ENCODE measurements around the gene MRPS7. TPM values are rescaled to one million over a fixed set of nuclear protein-coding genes. Genes with fewer than 3 reads are reported as not detected.

Gene MRPS7
- total and polyA plus RNA-seq, 9 of the 15 experiments (the other 6 are each of a cell fraction or from before 2014, with no cell fraction given) = 107 to 244 (median 132) TPM

DNA sequence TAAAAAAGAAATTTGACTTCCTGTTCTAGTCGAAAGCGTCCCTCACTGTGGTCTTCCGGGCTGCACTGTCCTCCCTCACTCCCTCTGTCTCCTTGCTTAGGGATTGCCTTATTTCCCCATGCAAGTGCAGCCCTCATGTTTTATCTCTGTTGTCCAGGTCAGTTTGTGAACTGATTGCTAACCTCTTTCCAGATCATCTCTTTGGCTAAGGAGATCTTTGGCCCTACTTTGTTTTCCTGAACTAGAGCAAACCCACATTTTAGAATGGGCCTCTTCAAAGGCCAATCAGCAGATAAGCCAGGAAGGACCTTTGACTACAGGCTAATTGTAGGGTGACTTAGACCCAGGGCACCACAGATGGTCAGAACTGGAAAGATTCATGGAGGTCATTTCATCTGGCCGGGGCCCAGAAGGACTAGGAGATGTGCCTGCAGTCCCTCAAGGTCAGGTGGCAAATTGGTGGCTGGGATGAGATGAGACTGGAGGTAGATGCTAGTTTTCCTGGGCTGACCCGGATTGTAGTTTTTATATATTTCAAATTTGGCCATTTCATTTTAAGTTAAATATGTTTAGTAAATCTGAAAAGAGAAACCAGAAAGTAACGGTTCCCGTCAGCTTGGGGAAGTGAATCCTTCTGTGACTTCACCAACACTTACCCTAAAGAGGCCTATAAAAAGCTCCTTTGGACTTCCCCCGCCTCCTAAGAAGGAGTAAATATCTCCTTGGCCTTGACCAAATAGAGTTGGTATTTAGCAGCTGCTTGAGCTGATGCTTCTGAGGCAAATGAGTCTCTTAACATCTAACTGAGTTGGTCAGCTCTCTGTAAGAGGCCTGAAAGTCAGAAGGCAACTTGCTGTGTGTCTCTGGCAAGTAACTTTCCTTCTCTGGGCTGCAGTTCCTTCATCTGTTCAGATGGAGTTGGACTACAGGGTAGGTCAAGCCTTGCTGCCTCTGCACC lies 33.8 kb downstream of the MRPS7 start:
- H3K27ac ChIP-seq (ENCODE audit: extremely low read depth, low read depth, low read length) = peak overlapping the region; percentile 17; the same call in 1 of the 3 replicates
- TF ChIP-seq CCAR2 (IDR thresholded peaks at IDR 0.05; ENCODE audit: low read depth, low read length) (no peak), HDAC2 (IDR thresholded peaks at IDR 0.05) (peak; percentile 64; the same call in 1 of the 2 replicates), CHCHD3 (CRISPR knock-in tag; IDR thresholded peaks at IDR 0.05) (no peak), HDAC1 (IDR thresholded peaks at IDR 0.05) (peak in 1 of 2 experiments; percentile 58; a peak in 1 of 4 replicates), HDGF (IDR thresholded peaks at IDR 0.05) (no peak), ZNF507 (tag; conservative IDR thresholded peaks at IDR 0.05) (no peak), CHD4 (IDR thresholded peaks at IDR 0.05; ENCODE audit: insufficient read depth, insufficient replicate concordance, low read depth, low read length, poor library complexity, severe bottlenecking) (no peak)
- TF ChIP-seq, protein P1, sequence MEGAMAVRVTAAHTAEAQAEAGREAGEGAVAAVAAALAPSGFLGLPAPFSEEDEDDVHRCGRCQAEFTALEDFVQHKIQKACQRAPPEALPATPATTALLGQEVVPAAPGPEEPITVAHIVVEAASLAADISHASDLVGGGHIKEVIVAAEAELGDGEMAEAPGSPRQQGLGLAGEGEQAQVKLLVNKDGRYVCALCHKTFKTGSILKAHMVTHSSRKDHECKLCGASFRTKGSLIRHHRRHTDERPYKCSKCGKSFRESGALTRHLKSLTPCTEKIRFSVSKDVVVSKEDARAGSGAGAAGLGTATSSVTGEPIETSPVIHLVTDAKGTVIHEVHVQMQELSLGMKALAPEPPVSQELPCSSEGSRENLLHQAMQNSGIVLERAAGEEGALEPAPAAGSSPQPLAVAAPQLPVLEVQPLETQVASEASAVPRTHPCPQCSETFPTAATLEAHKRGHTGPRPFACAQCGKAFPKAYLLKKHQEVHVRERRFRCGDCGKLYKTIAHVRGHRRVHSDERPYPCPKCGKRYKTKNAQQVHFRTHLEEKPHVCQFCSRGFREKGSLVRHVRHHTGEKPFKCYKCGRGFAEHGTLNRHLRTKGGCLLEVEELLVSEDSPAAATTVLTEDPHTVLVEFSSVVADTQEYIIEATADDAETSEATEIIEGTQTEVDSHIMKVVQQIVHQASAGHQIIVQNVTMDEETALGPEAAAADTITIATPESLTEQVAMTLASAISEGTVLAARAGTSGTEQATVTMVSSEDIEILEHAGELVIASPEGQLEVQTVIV (CRISPR knock-in tag; IDR thresholded peaks at IDR 0.05; ENCODE audit: borderline replicate concordance) = no peak
- TF ChIP-seq, protein P2, sequence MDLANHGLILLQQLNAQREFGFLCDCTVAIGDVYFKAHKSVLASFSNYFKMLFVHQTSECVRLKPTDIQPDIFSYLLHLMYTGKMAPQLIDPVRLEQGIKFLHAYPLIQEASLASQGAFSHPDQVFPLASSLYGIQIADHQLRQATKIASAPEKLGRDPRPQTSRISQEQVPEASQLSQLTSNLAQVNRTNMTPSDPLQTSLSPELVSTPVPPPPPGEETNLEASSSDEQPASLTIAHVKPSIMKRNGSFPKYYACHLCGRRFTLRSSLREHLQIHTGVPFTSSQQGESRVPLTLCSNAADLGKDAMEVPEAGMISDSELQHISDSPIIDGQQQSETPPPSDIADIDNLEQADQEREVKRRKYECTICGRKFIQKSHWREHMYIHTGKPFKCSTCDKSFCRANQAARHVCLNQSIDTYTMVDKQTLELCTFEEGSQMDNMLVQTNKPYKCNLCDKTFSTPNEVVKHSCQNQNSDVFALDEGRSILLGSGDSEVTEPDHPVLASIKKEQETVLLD (IDR thresholded peaks at IDR 0.05) = no peak
- TF ChIP-seq, protein P3, sequence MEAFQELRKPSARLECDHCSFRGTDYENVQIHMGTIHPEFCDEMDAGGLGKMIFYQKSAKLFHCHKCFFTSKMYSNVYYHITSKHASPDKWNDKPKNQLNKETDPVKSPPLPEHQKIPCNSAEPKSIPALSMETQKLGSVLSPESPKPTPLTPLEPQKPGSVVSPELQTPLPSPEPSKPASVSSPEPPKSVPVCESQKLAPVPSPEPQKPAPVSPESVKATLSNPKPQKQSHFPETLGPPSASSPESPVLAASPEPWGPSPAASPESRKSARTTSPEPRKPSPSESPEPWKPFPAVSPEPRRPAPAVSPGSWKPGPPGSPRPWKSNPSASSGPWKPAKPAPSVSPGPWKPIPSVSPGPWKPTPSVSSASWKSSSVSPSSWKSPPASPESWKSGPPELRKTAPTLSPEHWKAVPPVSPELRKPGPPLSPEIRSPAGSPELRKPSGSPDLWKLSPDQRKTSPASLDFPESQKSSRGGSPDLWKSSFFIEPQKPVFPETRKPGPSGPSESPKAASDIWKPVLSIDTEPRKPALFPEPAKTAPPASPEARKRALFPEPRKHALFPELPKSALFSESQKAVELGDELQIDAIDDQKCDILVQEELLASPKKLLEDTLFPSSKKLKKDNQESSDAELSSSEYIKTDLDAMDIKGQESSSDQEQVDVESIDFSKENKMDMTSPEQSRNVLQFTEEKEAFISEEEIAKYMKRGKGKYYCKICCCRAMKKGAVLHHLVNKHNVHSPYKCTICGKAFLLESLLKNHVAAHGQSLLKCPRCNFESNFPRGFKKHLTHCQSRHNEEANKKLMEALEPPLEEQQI (IDR thresholded peaks at IDR 0.05) = no peak
- TF ChIP-seq, protein P4, sequence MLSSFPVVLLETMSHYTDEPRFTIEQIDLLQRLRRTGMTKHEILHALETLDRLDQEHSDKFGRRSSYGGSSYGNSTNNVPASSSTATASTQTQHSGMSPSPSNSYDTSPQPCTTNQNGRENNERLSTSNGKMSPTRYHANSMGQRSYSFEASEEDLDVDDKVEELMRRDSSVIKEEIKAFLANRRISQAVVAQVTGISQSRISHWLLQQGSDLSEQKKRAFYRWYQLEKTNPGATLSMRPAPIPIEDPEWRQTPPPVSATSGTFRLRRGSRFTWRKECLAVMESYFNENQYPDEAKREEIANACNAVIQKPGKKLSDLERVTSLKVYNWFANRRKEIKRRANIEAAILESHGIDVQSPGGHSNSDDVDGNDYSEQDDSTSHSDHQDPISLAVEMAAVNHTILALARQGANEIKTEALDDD (IDR thresholded peaks at IDR 0.05) = 0 out of 2 replicates have a peak, but pooled peaks have one; percentile 41

More for the DNA sequence above, 33.8 kb downstream of the MRPS7 start:
- H3K4me3 ChIP-seq = no peak overlapping the region
- H3K4me1 ChIP-seq (replicated peaks in 1 of 2; ENCODE audit: control insufficient read depth in 2 of 2, insufficient read depth in 2 of 2, low read length in 2 of 2) = peaks cover 0 to 6% of the 10 kb centered on the region in 2 experiments; a peak in 2 of 5 replicates
- ATAC-seq (peak; percentile 85), DNase-seq (ENCODE audit: extremely low read depth in 1 of 4, low spot score in 3 of 4) (peak in 3 of 4 experiments; percentile 10 to 48 (median 47)), FAIRE-seq (peak; percentile 80)
- no peak overlapping the region for H3K9ac ChIP-seq (ENCODE audit: insufficient read depth in 1 of 2, low read depth in 2 of 2, low read length in 2 of 2)
- ChIA-PET CTCF (ENCODE audit: low intra/inter-chr PET ratio) (no interaction called here), POLR2A (interaction anchor here (1.4 kb wide), 1 partner anchor 31 kb away, joined by 3 read pairs; no protein-coding TSS in a partner anchor)
- intact Hi-C loops (cut with micrococcal nuclease) = no loop called here
- H3K9me1 ChIP-seq (ENCODE audit: control insufficient read depth, insufficient read depth, low read length) = no peaks in the 10 kb centered on the region
- in situ Hi-C loops (cut with MboI) = no loop called here
- no peaks in the 10 kb centered on the region for H3K79me2 ChIP-seq (ENCODE audit: control insufficient read depth, insufficient read depth, low read length)
- no peaks in the 10 kb centered on the region for H3K36me3 ChIP-seq (ENCODE audit: control insufficient read depth, insufficient read depth, low read length)
- H3K27me3 ChIP-seq (ENCODE audit: control insufficient read depth in 2 of 2, insufficient read depth in 2 of 2, low read length in 2 of 2) = no peaks in the 10 kb centered on the region
- no peaks in the 10 kb centered on the region for H3K9me3 ChIP-seq (replicated peaks; ENCODE audit: control insufficient read depth, insufficient read depth, low read depth, low read length)
- H2AFZ ChIP-seq (ENCODE audit: low read depth, low read length) = peak overlapping the region; percentile 36
- 50% methylated on average over 8 of the region's 8 CpGs for WGBS (ENCODE audit: insufficient coverage, low coverage, missing lambda C conversion rate)
- no peak overlapping the region; the same call in 1 of the 2 replicates for H3K4me2 ChIP-seq (ENCODE audit: insufficient read depth, low read length)
- BruUV-seq (replicated peaks) = no TSS peak
- no peaks in the 10 kb centered on the region for H4K20me1 ChIP-seq (replicated peaks; ENCODE audit: control insufficient read depth, insufficient read depth, low read length)

Data from K562 (cell line).